ENCODE results near the gene NEIL3.

NEIL3 gene

DNA sequence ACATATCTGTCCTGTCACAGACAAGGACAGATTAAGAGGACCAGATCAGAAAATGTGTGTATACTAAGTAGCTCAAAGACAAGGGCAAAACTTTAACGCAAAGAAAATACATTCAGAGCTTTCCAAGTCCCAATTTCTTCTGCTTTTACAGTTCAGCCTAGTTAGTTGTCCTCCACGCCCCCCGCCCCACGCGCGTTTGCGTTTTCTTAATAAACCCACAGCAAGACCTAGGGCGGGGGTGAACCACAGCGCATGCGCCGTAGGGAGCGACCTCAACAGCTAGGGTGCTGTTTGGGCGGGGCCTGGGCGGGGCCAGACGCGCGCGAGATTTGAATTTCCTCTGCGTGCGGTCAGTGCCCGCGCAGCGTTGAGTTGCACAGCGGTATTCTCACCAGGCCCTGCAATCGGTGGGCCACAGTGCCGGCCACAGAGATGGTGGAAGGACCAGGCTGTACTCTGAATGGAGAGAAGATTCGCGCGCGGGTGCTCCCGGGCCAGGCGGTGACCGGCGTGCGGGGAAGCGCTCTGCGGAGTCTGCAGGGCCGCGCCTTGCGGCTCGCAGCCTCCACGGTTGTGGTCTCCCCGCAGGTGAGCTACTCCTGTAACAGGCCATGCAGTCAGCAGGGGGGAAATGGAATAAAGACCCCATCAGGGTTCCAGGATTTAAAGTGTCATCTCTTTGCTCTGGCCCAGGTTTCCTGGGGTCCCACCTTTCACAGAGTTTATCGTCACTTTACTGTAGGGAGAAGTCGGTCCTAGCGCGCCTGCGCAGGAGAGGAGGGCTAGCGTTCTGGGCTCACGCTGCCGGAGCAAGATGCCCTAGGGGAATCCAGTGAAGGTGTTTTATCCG lies at the start of gene NEIL3:
Gene NEIL3, plus strand, starts transcription at position 353 of the 850 bp plus-strand sequence. Its CDS starts 80 bp downstream, at position 433.
- Mint-ChIP-seq H3K4me1 (peaks cover 56% of the 10 kb centered on the region), H3K4me3 (peak within 1 kb of the TSS; percentile 91), H3K27me3 (no peaks in the 10 kb centered on the region), H3K36me3 (peaks cover 25% of the 10 kb centered on the region), H3K27ac (peak within 1 kb of the TSS; percentile 96), H3K9me3 (no peaks in the 10 kb centered on the region)
- peak; percentile 98 for DNase-seq
- CTCF ChIA-PET = interaction anchor here (0.7 to 1.8 kb wide), 5 partner anchors 23 to 59 kb away, joined by 3 to 5 read pairs (median 4); no protein-coding TSS in a partner anchor

DNA sequence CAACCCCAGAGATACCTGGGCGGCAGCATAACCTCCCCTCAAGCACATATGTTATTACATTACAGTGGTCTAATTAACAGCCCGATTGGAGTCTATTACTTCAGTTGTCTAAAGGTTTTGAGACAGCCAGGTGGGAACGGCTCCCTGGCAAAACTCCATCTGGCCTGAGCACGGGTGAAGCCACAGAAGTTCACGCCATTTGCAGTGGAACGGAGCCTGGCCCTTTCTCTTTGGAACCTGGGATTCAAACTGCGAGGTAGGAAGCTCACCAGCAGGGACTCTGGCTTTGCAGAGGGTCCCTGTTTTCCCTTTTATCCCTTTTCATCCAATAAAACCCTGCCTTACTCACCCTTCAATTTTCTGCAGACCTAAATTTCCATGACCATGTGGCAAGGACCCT lies 45.9 kb upstream of the NEIL3 start:
- CTCF ChIA-PET = interaction anchor here (0.8 to 1.6 kb wide), 2 partner anchors 11 to 369 kb away, joined by 3 to 4 read pairs; no protein-coding TSS in a partner anchor
- Mint-ChIP-seq H3K4me3 (no peak overlapping the region), H3K9me3 (no peaks in the 10 kb centered on the region), H3K36me3 (no peaks in the 10 kb centered on the region), H3K4me1 (no peaks in the 10 kb centered on the region), H3K27me3 (peaks cover 16% of the 10 kb centered on the region), H3K27ac (no peak overlapping the region)
- no peak for DNase-seq

DNA sequence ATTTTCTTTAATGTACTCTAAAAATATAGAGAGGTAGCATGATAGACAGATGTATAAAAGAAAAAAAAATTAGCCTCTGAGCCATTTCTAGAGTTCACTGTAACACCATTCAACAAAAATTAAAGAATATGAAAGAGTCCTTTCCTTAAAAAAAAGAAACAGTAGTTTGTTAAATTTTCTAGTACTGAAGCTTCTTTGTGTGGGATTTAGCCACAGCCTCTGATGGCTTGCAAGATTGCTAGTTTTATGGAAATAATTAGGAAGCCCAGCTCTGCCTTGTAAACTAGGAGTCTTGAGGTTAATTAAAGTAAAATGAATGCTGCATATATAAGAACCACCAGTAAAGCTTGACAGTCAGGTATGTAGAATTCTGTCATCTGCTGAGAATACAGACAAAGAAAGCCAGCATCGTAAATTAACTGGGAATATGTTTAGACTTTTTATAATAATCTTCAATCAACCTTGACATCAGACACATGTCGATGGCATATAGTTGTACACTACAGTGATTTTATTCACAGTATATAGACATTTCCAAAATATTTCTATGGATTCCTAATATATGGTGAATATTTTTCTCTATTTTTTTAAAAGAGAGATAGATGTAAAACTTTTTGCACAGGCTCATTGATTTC lies 44.8 kb upstream of the NEIL3 start:
- Mint-ChIP-seq H3K9me3 (no peaks in the 10 kb centered on the region), H3K27ac (no peak overlapping the region), H3K36me3 (no peaks in the 10 kb centered on the region), H3K4me1 (no peaks in the 10 kb centered on the region), H3K4me3 (no peak overlapping the region), H3K27me3 (peaks cover 16% of the 10 kb centered on the region)
- DNase-seq = no peak
- CTCF ChIA-PET = interaction anchor here (0.6 to 1.6 kb wide), 4 partner anchors 10 to 368 kb away, joined by 3 to 4 read pairs (median 3); no protein-coding TSS in a partner anchor

DNA sequence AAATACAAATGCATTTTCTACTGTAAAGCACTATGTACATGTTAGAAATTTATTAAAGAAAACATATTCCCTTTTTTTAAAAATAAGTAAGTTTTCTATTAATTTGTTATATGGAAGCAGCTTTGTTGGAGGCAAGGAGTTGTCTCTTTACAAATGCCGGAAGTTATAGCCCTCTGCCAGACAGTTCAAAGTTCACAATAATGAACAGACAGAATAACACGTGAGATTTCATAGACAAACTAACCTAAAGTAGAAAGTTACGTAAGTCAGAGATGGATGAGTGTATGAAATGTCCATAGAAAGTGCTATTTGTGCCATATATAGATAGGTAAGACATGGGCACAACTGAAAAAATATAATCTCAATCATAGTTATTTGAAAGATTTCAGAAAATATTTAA lies 43.9 kb upstream of the NEIL3 start:
- CTCF ChIA-PET = interaction anchor here (1.0 kb wide), 1 partner anchor 74 kb away, joined by 3 read pairs; no protein-coding TSS in a partner anchor
- no peaks in the 10 kb centered on the region for H3K36me3 Mint-ChIP-seq
- H3K27me3 Mint-ChIP-seq = peaks cover 11% of the 10 kb centered on the region
- no peak for DNase-seq
- H3K4me1 Mint-ChIP-seq = no peaks in the 10 kb centered on the region
- H3K9me3 Mint-ChIP-seq = no peaks in the 10 kb centered on the region
- no peak overlapping the region for H3K27ac Mint-ChIP-seq
- H3K4me3 Mint-ChIP-seq = no peak overlapping the region

GRCh38 chr4:177266506-177266905 lies 43.2 kb upstream of the NEIL3 start:
- Mint-ChIP-seq H3K27me3 (peaks cover 8% of the 10 kb centered on the region), H3K4me3 (no peak overlapping the region), H3K27ac (no peak overlapping the region), H3K4me1 (no peaks in the 10 kb centered on the region), H3K36me3 (no peaks in the 10 kb centered on the region), H3K9me3 (no peaks in the 10 kb centered on the region)
- DNase-seq = no peak
- CTCF ChIA-PET = interaction anchor here (0.7 to 0.8 kb wide), 2 partner anchors 16 to 55 kb away, joined by 3 read pairs; no protein-coding TSS in a partner anchor

GRCh38 chr4:177267911-177268310 lies 41.8 kb upstream of the NEIL3 start:
- Mint-ChIP-seq H3K4me3 (no peak overlapping the region), H3K27me3 (peaks cover 8% of the 10 kb centered on the region), H3K27ac (no peak overlapping the region), H3K4me1 (no peaks in the 10 kb centered on the region), H3K9me3 (no peaks in the 10 kb centered on the region), H3K36me3 (no peaks in the 10 kb centered on the region)
- no peak for DNase-seq
- CTCF ChIA-PET = no interaction called here

GRCh38 chr4:177271091-177271490 lies 38.6 kb upstream of the NEIL3 start:
- Mint-ChIP-seq H3K27me3 (peaks cover 8% of the 10 kb centered on the region), H3K9me3 (no peaks in the 10 kb centered on the region), H3K36me3 (no peaks in the 10 kb centered on the region), H3K27ac (no peak overlapping the region), H3K4me1 (no peaks in the 10 kb centered on the region), H3K4me3 (no peak overlapping the region)
- CTCF ChIA-PET = no interaction called here
- DNase-seq = no peak

GRCh38 chr4:177271915-177272766 lies 37.5 kb upstream of the NEIL3 start:
- Mint-ChIP-seq H3K27me3 (peaks cover 8% of the 10 kb centered on the region), H3K36me3 (no peaks in the 10 kb centered on the region), H3K4me1 (no peaks in the 10 kb centered on the region), H3K27ac (no peak overlapping the region), H3K9me3 (no peaks in the 10 kb centered on the region), H3K4me3 (no peak overlapping the region)
- CTCF ChIA-PET = no interaction called here
- DNase-seq = no peak

DNA sequence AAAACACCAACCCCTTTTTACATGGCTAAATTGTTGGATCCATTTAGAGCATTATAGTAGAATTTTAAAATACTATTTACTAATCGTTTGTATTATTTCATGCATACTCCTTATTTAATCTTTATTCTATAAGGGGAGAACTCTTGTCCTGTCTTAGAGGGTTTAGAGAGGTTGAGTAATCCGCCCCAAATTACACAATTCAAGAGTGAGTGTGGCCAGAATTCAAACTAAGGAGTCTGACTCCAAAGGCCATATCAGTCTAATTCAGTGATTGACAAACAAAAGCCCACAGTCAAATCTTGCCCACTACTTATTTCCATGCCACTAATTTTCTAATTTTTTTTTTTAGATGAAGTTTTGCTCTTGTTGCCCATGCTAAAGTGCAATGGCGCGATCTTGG lies 33.7 kb upstream of the NEIL3 start:
- Mint-ChIP-seq H3K4me1 (no peaks in the 10 kb centered on the region), H3K36me3 (no peaks in the 10 kb centered on the region), H3K4me3 (no peak overlapping the region), H3K27me3 (peaks cover 4% of the 10 kb centered on the region), H3K27ac (no peak overlapping the region), H3K9me3 (no peaks in the 10 kb centered on the region)
- DNase-seq = no peak
- CTCF ChIA-PET = no interaction called here

DNA sequence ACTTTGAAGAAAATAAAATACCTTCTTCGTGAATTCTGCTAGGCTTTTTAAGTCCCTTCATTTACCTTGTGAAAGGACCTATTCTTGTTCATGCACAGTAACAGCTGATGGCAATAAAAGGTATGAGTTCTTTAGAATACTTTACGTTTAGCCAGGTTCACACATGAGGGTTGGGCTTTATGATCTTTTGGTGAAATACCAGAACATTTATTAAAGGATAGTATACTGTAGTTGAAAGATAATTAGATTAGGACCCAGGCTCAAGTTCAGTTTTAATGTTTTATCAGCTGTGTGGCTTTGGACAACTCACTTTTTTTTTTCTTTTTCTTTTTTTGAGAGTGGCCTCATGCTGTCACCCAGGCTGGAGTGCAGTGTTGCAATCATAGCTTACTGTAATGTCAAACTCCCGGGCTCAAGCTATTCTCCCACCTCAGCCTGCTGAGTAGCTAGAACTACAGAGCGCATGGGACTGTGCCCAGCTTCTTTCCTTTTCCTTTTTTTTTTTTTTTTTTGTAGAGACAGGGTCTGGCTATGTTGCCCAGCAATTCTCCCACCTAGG lies 28.2 kb upstream of the NEIL3 start:
- H3K4me1 Mint-ChIP-seq = no peaks in the 10 kb centered on the region
- H3K27me3 Mint-ChIP-seq = peaks cover 8% of the 10 kb centered on the region
- H3K36me3 Mint-ChIP-seq = no peaks in the 10 kb centered on the region
- no peaks in the 10 kb centered on the region for H3K9me3 Mint-ChIP-seq
- no peak overlapping the region for H3K4me3 Mint-ChIP-seq
- no peak for DNase-seq
- H3K27ac Mint-ChIP-seq = no peak overlapping the region
- CTCF ChIA-PET = interaction anchor here (1.2 kb wide), 1 partner anchor 31 kb away, joined by 3 read pairs; no protein-coding TSS in a partner anchor

DNA sequence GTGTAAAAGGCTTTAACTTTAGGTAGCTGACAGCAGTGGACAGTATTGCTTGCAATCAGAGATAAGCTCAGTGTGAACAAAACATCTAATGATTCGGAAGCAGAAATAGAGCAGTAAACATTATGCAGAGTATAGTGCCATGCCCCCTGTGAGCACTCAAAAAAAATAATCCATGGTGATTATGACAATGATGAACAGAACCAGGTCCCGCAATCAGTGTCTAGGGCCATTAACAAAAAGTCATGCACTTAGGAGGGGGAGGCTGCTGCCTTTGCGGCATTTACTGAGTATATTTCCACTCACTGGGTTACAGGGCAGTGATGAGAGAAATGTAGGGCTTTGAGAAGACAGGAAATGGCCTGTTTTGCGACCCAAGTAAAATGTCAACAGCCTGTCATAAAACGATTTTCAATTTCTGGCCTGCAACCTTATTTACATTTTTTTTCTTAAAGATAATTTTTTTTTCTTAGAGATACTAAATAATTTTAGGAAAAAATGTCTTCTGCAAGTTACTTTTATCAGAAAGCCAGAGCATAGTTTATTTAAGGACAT lies 27.3 kb upstream of the NEIL3 start:
- Mint-ChIP-seq H3K36me3 (no peaks in the 10 kb centered on the region), H3K4me3 (no peak overlapping the region), H3K27ac (no peak overlapping the region), H3K27me3 (peaks cover 8% of the 10 kb centered on the region), H3K4me1 (no peaks in the 10 kb centered on the region), H3K9me3 (no peaks in the 10 kb centered on the region)
- CTCF ChIA-PET = no interaction called here
- DNase-seq = no peak

- no peaks in the 10 kb centered on the region for H3K9me3 Mint-ChIP-seq
- no peak for DNase-seq
- no peaks in the 10 kb centered on the region for H3K4me1 Mint-ChIP-seq
- no peak overlapping the region for H3K27ac Mint-ChIP-seq
- no peaks in the 10 kb centered on the region for H3K36me3 Mint-ChIP-seq
- no peak overlapping the region for H3K4me3 Mint-ChIP-seq
- CTCF ChIA-PET = no interaction called here
- peaks cover 8% of the 10 kb centered on the region for H3K27me3 Mint-ChIP-seq
Observed at GRCh38 chr4:177283167-177283566, 26.5 kb upstream of the NEIL3 start.

GRCh38 chr4:177285953-177286352 lies 23.7 kb upstream of the NEIL3 start:
- CTCF ChIA-PET = no interaction called here
- no peak overlapping the region for H3K27ac Mint-ChIP-seq
- no peaks in the 10 kb centered on the region for H3K4me1 Mint-ChIP-seq
- H3K36me3 Mint-ChIP-seq = no peaks in the 10 kb centered on the region
- peaks cover 7% of the 10 kb centered on the region for H3K27me3 Mint-ChIP-seq
- no peak for DNase-seq
- no peaks in the 10 kb centered on the region for H3K9me3 Mint-ChIP-seq
- no peak overlapping the region for H3K4me3 Mint-ChIP-seq
